Activated CD8-positive, alpha-beta memory T cell treated with anti-CD3 and anti-CD28 coated beads for 4 hours (primary cell): ENCODE data around the gene SOX3.

Experiments used
- DNase-seq, 2 donors: peaks; one replicate each; pipeline ENCODE4 v3.0.0-alpha.2; 2020; ENCODE audit warnings: low read depth in 2 of 2

SOX3 gene

GRCh38 chrX:140495739-140496138 lies 9.1 kb downstream of the SOX3 start:
- DNase-seq: no peak

- DNase-seq: no peak
Measured at GRCh38 chrX:140492066-140492994, 12.5 kb downstream of the SOX3 start.

GRCh38 chrX:140480765-140481164 lies 24.1 kb downstream of the SOX3 start:
- DNase-seq: no peak

GRCh38 chrX:140477987-140478386 lies 26.9 kb downstream of the SOX3 start:
- no peak for DNase-seq

- no peak for DNase-seq
Measured at GRCh38 chrX:140475025-140475424, 29.8 kb downstream of the SOX3 start.

GRCh38 chrX:140467211-140467610 lies 37.7 kb downstream of the SOX3 start:
- no peak for DNase-seq
